OCI-LY3 (cell line): ENCODE data around the gene SSR1.
"Not testable (repeated sequence)": the region's sequence is repeated elsewhere in the genome, so short reads cannot be mapped to it uniquely, and the experiment has no call there.

Source experiments
- H2AFZ ChIP-seq: fragments of 200-600, 300-600 bp; shearing (Covaris generic); 2 replicates; pipeline ENCODE4 v1.6.0; 2014; ENCODE audit warnings: antibody characterized with exemption, low read depth, low read length
- H3K27ac ChIP-seq: fragments of 200-600, 300-600 bp; sonication (generic); 2 replicates; pipeline ENCODE4 v1.5.1; 2014; ENCODE audit warnings: mild to moderate bottlenecking, low read length, moderate library complexity, mixed read lengths
- H3K27me3 ChIP-seq: fragments of 200-600, 300-600 bp; sonication (generic); 2 replicates; pipeline ENCODE4 v1.6.1; 2014; ENCODE audit warnings: low read depth, low read length, mixed read lengths
- H3K36me3 ChIP-seq: fragments of 200-600, 300-600 bp; sonication (generic); replicated peaks from 2 replicates; pipeline ENCODE3; 2014; ENCODE audit warnings: low read depth, low read length, mixed read lengths
- H3K4me1 ChIP-seq: fragments of 300-600, 200-600 bp; sonication (generic); 2 replicates; pipeline ENCODE4 v1.6.1; 2014; ENCODE audit warnings: low read length, mixed read lengths
- H3K4me2 ChIP-seq: fragments of 200-600, 300-600 bp; sonication (generic); 2 replicates; pipeline ENCODE4 v1.6.1; 2014; ENCODE audit warnings: low read length, mixed read lengths
- H3K4me3 ChIP-seq: fragments of 300-600, 200-600 bp; sonication (generic); 2 replicates; pipeline ENCODE4 v1.5.1; 2014; ENCODE audit warnings: antibody characterized with exemption, mild to moderate bottlenecking, low read length, moderate library complexity
- H3K79me2 ChIP-seq: fragments of 300-600, 200-600 bp; shearing (Covaris generic); 2 replicates; pipeline ENCODE4 v1.6.1; 2014; ENCODE audit warnings: mild to moderate bottlenecking, low read length, mixed read lengths
- H3K9ac ChIP-seq: fragments of 300-600, 200-600 bp; shearing (Covaris generic); 2 replicates; pipeline ENCODE4 v1.6.0; 2014; ENCODE audit warnings: mild to moderate bottlenecking, low read length, moderate library complexity
- H3K9me3 ChIP-seq: fragments of 200-600, 300-600 bp; shearing (Covaris generic); 2 replicates; pipeline ENCODE4 v1.6.1; 2014; ENCODE audit warnings: low read length, mixed read lengths; ENCODE audit not compliant: insufficient read depth
- H4K20me1 ChIP-seq: fragments of 200-600, 300-600 bp; sonication (generic); 2 replicates; pipeline ENCODE4 v1.6.1; 2016; ENCODE audit warnings: low read length, mixed read lengths; ENCODE audit not compliant: insufficient read depth
- EZH2phosphoT487 ChIP-seq: fragments of 200-600 bp; shearing (Covaris generic); IDR thresholded peaks from 2 replicates; pipeline ENCODE4 v1.6.1; 2018; ENCODE audit warnings: antibody characterized with exemption, mixed run types, low read depth
- TF ChIP-seq, protein P1 (sequence below): fragments of 200-600, 300-600 bp; sonication (generic); IDR thresholded peaks from 2 replicates; pipeline ENCODE4 v1.5.1; 2014; ENCODE audit warnings: antibody characterized with exemption, low read length, low read depth

Gene SSR1

GRCh38 chr6:7343546-7344475 is 30.8 kb upstream of the SSR1 start:
- Histone ChIP-seq H3K36me3 (no peaks in the 10 kb centered on the region), H4K20me1 (no peaks in the 10 kb centered on the region), H3K4me1 (no peaks in the 10 kb centered on the region), H3K27ac (no peak overlapping the region), H3K9me3 (no peaks in the 10 kb centered on the region), H3K9ac (no peak overlapping the region), H3K79me2 (no peaks in the 10 kb centered on the region), H3K4me2 (no peak overlapping the region), H3K27me3 (no peaks in the 10 kb centered on the region), H2AFZ (no peak overlapping the region), H3K4me3 (no peak overlapping the region)
- TF ChIP-seq, protein P1, sequence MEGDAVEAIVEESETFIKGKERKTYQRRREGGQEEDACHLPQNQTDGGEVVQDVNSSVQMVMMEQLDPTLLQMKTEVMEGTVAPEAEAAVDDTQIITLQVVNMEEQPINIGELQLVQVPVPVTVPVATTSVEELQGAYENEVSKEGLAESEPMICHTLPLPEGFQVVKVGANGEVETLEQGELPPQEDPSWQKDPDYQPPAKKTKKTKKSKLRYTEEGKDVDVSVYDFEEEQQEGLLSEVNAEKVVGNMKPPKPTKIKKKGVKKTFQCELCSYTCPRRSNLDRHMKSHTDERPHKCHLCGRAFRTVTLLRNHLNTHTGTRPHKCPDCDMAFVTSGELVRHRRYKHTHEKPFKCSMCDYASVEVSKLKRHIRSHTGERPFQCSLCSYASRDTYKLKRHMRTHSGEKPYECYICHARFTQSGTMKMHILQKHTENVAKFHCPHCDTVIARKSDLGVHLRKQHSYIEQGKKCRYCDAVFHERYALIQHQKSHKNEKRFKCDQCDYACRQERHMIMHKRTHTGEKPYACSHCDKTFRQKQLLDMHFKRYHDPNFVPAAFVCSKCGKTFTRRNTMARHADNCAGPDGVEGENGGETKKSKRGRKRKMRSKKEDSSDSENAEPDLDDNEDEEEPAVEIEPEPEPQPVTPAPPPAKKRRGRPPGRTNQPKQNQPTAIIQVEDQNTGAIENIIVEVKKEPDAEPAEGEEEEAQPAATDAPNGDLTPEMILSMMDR = no peak
- TF ChIP-seq EZH2phosphoT487 = no peak

GRCh38 chr6:7341989-7342742 is 29.2 kb upstream of the SSR1 start:
- Histone ChIP-seq H2AFZ (no peak overlapping the region), H3K4me3 (no peak overlapping the region), H4K20me1 (no peaks in the 10 kb centered on the region), H3K36me3 (no peaks in the 10 kb centered on the region), H3K79me2 (no peaks in the 10 kb centered on the region), H3K4me1 (no peaks in the 10 kb centered on the region), H3K27me3 (no peaks in the 10 kb centered on the region), H3K27ac (no peak overlapping the region), H3K4me2 (no peak overlapping the region), H3K9me3 (no peaks in the 10 kb centered on the region), H3K9ac (no peak overlapping the region)
- TF ChIP-seq, protein P1 = no peak
- no peak for TF ChIP-seq EZH2phosphoT487

DNA sequence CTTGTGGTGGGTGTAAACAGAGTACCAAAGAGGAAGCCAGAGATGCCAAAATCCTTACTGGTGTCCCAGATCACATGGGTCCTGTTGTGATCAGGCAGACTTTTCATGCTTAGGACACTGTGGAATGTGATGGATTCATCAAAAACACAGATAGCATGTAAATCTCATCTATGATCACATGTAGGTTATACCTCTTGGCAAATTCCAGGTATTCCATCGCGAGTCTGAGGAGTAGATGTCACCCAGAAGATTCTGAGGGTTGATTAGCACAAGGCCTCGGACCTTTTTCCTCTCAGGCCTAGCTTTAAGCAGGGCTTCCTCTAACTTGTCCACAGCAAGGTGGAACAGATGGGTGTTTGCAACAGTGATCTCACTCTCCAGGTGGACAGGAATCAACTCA is 28.3 kb upstream of the SSR1 start:
- TF ChIP-seq EZH2phosphoT487 = no peak
- TF ChIP-seq, protein P1 = no peak
- no peaks in the 10 kb centered on the region for H3K36me3 ChIP-seq
- no peak overlapping the region for H3K4me3 ChIP-seq
- H4K20me1 ChIP-seq = no peaks in the 10 kb centered on the region
- H3K27me3 ChIP-seq = no peaks in the 10 kb centered on the region
- H3K4me1 ChIP-seq = no peaks in the 10 kb centered on the region
- H3K9ac ChIP-seq = no peak overlapping the region
- H3K27ac ChIP-seq = no peak overlapping the region
- H3K79me2 ChIP-seq = no peaks in the 10 kb centered on the region
- H3K4me2 ChIP-seq = no peak overlapping the region
- H2AFZ ChIP-seq = no peak overlapping the region
- no peaks in the 10 kb centered on the region for H3K9me3 ChIP-seq

GRCh38 chr6:7339007-7339732 is 26.2 kb upstream of the SSR1 start:
- not testable (repeated sequence) for H3K27ac ChIP-seq, H3K4me1 ChIP-seq, H3K9ac ChIP-seq, H3K79me2 ChIP-seq, H3K36me3 ChIP-seq, H3K9me3 ChIP-seq, H3K4me2 ChIP-seq, H4K20me1 ChIP-seq, H2AFZ ChIP-seq, H3K4me3 ChIP-seq, H3K27me3 ChIP-seq
- TF ChIP-seq, protein P1 = peak; percentile 44
